Cerebellar cortex (tissue), 1 donor: ENCODE data around the gene NDRG3.
"Not testable (repeated sequence)": the region's sequence is repeated elsewhere in the genome, so short reads cannot be mapped to it uniquely, and the experiment has no call there.

ENCODE experiments used
- DNase-seq: peaks from one replicate; pipeline ENCODE4 v3.0.0-alpha.2; 2015; ENCODE audit warnings: low spot score

The NDRG3 gene

DNA sequence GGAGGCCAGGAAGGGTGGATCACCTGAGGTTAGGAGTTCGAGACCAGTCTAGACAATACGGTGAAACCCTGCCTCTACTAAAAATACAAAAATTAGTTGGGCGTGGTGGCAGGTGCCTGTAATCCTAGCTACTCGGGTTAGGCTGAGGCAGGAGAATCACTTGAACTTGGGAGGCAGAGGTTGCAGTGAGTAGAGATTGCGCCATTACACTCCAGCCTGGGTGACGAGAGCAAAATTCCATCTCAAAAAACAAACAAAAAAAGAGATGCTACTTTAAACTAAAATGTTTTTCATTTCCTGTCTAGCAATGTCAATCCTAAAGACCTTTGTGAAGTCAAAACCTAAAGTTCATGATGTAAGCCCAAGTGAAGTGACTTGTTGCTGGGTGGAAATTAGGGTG, 14.8 kb upstream of the NDRG3 start:
- no peak for DNase-seq

DNA sequence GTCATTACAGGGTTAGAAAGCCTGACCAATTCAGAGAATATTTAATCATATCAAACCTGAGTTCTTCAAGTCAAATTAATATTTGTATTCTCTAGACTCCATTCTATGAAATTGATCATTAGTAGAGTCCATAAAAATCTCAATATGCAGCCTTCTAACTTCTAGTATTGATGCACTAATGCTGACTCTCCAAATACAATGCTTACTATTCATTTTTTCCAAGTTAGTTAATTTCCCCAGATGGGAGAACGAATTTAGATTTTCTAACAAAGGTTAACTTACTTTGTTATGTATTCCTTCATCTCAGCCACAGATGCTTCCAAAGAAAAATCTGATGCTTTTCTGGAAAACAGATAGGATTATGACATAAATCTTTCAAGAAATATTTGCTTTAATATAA, 12.4 kb upstream of the NDRG3 start:
- no peak for DNase-seq

DNA sequence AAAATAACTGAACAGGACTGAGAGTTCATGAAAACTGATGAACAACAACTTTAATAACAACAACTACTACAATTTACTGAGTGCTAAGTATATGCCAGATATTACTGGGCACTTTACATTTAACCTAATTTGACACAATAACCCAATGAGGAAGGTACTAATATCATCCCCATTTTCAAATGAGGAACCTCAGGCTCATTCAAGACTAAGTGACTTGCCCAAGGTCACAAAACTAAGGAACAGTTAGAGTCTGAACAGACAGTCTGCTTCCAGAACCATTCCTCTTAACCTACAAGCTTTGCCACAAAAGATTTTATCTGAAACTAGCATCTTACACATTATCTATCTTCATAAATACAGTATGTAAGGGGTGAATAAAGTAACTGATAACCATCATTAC, 10.6 kb upstream of the NDRG3 start:
- DNase-seq: no peak

DNA sequence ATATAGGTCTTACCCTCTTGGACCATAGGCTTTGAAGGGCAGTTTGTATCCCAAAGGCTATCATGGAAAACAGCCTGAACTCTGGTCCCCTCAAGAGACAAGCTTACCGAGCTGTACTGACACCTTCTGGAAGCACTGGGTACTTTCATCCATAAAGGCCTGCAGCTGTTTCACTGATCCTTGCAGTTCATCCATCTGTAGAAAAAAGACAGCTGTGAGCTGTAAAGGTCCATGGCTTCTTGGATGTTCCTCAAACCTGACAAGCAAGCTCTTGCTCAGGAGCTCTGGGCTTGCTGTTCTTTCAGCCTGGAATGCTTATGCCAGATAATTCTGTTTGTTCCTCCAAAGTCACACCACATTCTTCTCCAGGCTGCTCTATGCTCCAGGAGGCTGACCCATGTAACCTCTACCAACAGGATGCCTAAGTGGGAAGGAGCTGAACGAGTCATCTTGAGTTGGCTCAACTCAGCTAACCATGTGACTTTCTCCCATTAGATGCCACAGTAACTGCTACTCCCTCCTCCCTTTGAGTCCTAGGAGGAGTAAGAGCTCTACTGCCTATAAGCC, 8.8 kb upstream of the NDRG3 start:
- peak; percentile 82 for DNase-seq

DNA sequence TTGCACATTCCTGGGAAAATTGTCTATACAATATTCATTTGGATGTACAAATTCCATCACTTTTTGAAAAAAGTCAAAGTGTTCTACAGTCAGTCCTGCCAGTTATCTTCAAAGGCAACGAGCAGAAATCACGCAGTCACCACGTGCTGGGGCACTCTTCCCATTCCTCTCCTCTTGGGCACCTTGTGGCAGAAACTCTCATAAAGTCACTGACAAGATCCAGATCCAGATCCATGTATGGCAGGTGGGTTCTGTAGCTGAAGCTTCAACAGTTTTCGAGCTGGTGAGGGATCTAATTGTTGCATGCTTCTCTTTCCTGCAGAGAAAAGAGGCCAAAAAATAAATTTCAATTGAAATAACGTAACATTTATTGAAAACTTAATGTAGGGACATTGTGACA, 6.7 kb upstream of the NDRG3 start:
- DNase-seq: no peak

DNA sequence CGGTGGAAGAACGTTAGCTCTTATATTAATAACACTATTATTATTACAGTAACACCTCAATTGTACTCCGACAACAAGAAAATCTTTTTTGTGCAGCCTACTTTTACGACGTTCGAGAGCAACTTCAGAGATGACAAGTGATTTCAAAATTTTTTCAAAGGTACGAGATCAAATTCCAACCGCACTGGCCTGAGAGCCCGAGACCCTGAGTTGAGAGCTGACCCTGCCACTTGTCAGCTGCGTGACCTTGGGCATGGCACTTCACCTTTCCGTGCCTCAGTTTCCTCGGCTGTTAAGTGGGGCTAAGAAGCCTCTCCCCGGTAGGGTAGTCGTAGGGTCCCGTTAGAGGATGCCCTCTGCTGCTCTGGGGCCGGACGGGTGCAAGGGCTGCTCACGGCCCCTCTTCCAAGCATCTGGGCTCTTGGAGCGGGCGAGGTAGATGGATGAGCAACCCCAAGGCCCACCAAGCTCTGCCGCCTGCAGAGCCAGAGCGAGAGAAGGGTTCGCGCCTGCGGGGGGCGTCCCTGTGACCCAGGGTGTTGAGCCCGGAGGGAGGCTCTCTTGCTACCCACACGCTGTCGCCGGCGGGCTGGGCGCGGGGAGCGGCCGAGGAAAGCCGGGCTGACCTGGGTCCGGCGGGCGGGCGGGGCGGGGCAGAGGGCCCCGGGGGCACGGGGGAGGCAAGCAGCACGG, 510 bp downstream of the NDRG3 start:
- peak; percentile 16 for DNase-seq

DNA sequence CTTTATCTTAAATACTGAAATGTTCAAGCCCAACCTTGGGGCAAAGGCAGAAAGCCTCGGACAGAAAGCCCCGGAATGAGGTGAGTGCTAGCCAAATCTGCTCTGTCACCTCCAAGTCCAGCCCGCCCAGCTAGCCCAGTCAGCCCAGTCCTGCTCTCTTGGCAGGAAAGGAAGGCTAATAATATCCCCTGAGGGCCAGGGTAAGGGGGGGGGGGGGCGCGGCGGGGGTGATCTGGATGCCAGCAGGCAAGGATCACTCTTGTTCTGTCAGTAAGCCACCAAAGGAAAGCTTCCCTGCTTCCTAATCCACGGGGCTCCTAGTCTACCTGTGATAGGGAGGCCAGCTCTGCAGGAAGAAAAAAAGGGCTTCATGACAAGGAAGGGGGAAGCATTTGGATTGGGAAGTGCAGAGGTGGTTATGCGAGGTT, 1.1 kb downstream of the NDRG3 start:
- DNase-seq: peak; percentile 77

DNA sequence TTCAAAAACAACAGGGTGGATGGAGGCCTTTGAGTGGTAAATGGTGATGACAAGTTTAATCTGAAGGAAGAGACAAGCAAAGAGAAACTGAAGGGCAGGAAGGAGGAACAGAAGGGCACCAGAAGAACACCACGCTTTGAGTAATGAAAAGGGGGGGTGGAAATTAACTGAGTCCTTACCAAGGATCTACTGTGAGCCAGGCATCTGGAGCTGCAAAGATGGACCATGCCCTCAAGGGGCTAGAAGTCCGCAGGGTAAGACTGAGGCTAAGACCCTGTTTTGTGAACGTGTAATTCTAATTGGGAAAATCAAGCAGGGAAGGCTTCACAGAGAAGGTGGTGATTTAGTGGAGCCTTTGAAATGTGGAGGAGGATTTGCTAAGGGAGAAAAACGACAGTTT, 1.6 kb downstream of the NDRG3 start:
- no peak for DNase-seq

DNA sequence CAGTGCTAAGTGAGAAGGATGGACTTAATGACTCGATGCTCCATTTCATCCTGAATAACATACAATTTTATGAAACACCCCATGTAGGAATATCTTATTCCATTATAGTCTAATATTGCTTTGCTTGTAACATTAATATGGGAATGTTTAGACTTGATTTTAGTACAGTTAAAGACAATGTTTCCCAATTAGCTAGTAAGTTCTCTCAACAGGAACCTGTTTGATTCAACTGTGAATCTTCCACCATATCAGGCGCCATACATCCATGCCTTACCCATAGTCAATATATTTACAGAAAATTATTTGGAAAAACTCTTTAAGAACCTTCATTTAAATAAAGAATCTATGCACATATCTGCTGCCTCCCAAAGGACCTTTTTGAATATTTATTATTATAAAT, 3.3 kb downstream of the NDRG3 start:
- no peak for DNase-seq

DNA sequence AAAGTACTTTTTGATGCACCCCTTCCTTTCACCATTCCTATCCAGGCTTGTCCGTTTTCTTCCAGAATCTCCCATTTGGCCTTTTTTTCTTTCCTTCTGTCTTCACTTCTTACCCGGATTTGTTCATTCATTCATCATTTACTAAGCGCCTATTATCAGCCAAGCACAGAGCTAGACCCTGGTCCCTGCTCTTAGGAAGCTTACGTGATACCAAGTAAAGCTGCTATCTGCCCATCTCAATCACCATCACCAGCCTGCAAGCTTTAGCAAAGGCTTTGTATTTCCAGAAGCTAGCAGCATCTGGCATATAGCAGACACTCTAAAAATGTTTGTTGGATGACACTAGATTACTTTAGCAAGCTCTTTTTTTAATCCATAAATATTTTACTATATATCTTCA, 4.8 kb downstream of the NDRG3 start:
- peak; percentile 40 for DNase-seq

DNA sequence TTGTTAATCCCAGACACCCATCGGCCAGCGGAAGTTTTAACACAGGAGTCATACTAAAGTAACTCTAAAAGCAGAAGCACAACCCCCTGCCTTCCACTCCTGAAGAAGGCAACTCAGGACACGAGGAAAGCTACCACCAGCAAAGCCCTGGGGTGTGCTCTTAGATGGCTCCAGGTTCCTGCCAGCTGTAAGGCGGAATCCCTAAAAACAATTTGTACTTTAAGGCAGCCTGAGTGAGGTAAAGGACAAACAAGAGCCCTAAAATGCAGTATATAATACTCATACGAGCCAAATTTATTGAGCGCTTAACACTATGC, 8.7 kb downstream of the NDRG3 start:
- no peak for DNase-seq

DNA sequence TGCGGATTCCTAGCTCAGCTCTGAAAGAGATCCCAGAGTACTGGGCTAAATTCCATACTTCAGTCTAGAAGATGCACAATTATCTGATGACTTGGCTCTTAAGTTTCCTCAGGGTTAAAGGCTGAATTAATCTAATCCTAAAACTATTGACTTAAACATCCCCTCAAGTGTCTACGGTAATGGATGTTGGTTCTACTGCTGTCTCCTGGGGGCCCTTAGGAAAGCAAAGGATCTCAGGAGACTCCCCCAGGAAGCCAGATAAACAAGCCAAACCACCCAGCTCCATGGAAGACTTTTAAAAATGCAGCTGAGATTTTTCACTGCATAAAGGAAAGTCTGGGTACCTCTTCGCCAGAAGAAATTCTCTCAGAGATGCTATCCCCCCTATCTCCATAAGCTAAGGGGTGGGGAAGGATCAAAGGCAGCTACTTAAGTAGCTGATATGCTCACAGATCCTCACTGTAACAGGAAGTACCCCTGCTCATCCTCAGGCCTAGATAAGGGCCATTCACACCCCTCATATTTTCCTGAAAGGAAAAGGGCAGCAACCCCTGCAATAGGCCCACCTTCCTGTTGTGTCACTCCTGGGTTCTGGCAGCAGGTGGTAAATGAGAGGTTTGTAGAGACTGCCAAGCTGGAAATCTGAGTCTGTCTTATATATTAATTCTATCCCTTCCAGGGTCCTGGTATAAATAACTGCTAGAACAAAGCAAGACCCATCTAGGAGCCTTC, 9.3 kb downstream of the NDRG3 start:
- no peak for DNase-seq

DNA sequence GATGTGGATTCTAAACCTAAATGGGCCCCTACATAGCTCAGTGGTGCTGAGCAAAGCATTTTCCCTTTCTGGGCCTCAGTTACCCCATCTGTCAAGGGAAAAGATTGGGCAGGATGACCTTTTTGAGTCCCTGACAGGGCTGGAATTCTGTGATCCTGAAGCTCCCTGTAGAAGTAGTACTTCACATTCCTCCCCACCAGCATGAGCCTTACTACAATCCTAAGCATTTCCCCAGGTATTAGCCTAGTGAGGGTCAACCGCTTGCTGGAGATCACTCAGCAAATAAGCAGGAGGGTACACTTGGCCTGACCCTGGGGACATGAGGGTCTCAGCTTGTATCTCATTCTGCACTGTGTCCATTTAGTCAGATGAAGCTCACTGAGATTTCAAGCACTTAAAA, 13.4 kb downstream of the NDRG3 start:
- DNase-seq: no peak

DNA sequence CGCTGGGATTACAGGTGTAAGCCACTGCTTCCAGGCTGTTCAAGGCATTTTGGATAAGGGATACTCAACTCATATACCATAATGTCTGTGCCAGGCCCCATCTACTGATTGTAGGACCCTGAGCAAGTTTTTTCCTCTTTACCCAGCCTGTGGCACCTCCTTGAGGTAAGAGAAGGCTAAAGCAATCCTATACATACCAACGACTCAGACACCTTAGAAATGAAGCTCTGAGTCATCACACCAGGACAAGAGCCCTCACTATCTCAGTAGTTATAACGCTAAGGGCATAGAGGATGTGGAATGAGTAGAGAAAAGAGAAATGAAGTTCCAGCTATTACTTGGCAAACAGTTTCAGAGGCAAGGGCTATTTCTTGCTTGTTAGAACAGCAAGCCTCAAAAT, 16.9 kb downstream of the NDRG3 start:
- DNase-seq: no peak

DNA sequence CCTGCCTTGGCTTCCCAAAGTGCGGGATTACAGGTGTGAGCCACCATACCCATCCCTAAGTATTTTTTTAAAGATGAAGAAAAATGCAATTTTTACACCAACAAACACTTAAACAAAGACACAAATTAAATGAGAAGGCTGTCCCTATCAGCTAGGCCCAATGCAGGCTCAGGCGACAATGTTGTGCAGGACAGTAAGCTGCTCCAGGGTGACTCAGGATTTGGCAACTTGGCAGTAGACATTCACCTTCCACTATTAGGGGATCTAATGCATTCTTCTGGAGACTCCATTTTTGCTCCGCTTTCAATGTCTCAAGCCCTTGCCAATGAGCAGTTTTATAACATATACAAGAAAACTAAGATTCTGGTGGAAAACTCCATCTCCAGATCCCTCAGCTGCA, 19.7 kb downstream of the NDRG3 start:
- DNase-seq: no peak

DNA sequence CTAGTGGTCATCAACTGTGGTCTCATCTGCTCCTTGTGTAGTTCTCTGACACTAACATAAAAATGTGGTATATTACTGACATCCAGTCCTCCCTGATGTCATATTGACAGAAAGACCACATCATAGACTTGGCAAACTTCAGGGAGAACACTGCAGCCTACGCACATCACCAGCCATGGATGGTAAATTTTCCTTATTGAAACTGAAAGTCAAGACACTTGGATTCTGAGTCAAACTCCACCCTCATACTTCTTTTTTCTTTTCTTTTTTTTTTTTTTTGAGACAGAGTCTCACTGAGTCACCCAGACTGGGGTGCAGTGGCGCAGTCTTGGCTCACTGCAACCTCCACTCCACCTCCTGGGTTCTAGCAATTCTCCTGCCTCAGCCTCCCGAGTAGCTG, 25.4 kb downstream of the NDRG3 start:
- DNase-seq: no peak

DNA sequence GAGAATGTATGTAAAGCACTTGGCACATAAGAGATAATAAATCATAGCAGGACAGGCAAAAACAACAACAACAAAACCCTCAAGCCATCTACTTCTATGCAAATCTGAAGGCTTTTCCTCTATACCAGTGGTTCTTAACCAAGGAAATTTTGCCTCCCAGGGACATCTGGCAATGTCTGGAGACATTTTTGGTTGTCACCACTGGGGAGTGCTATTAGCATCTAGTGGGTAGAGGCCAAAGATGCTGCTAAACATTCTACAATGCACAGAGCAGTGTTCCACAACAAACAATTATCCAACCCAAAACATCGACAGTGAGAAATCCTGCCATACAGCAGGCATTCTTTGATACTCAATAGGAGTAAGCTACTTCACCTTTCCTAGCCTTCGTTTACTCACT, 28.2 kb downstream of the NDRG3 start:
- DNase-seq: peak; percentile 71

DNA sequence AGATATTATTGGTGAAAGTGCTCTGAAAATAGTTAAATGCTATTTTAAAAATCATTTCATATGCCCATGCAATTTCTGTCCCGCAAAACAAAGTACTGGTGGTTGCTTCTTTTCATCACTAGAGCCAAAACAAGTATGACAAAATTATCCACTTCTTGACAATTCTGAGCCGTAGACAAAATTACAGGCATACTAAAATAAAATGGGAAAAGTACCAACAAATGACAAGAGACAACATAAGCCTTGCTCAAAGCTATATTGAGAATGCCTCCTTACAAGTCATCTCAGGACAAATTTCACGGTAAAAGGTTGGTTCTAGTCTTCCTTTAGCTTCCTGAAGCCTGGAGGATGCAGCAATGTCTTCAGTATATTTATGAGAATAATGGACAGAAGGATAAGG, 28.9 kb downstream of the NDRG3 start:
- no peak for DNase-seq

DNA sequence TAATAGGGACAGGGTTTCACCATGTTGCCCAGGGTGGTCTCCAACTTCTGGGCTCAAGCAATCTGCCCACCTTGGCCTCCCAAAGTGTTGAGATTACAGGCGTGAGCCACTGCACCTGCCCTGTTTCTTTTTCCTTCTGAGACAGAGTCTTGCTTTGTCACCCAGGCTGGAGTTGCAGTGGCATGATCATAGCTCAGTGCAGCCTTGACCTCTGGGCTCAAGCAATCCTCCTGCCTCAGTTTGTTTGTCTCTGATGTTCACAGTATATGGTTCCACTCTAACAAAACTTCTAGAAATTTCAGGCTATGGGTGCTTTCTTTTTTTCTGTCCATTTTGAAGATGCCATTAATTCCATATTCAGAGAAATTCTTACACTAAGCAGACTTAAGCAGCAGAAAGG, 33.1 kb downstream of the NDRG3 start:
- no peak for DNase-seq

DNA sequence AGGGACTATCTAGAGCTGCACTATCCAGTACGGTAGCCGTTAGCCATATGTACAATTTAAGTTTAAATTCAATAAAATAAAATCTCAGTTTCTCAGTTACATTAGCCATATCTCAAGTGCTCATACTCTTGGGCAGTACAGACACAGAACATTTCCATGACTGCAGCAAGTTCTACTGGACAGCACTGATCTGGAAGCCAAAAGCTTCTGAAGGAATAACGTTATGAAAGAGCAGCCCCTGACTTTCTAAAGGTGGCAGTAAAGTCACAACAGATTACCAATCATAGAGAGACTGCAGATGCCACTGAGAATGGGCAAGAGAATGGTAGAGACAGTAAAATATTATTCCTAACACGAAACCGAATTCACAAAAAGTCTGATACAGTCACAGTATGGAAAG, 36.8 kb downstream of the NDRG3 start:
- DNase-seq: peak; percentile 22

DNA sequence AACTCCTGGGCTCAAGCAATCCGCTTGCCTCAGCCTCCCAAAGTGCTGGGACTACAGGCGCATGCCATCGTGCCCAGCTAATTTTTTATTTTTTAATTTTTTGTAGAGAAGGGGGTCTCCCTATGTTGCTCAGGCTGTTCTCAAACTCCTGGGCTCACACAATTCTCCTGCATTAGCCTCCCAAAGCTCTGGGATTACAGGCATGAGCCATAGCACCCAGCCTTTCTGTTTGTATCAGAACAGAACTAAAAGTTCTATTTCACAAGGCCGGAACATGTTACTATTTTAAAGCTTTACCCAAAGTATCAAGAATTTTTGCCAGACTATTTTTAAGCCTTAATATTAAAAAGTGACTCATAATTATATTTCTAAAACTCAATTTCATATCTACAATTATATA, 42.4 kb downstream of the NDRG3 start:
- no peak for DNase-seq

DNA sequence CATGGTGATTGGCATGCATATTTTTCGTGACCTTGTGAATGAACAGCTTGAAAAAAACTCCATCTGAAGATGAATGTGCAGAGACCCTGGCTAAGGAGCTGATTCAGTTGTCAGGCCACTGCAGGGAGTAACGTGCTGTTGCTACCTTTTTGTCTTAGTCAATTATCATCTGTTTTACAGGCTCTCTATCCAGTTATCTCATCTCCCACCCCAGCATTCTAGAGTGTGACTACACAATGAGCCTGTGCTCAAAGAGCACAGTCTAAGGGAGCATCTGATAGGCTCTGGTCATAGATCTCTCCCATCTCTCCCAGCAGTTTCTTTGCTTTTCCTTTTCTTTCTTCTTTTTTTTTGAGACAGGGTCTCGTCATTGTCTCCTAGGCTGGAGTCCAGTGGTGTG, 45.5 kb downstream of the NDRG3 start:
- DNase-seq: no peak

DNA sequence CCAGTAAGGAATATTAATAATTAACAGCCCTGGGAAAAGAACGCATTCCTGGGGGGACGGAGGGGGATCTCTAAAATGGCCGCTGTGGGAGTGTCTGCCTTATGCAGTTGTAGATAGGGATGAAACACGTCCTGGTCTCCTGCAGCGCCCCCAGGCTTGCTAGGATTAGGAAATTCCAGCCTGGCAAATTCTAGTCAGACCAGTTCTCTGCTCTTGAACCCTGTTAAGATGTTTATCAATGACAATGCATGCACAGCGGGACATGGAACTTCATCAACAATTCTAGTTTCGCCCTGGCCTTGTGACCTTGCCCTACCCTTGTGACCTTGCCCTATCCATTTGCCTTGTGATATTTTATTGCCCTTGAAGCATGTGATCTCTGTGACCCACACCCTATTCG, 50.4 kb downstream of the NDRG3 start:
- DNase-seq: not testable (repeated sequence)

DNA sequence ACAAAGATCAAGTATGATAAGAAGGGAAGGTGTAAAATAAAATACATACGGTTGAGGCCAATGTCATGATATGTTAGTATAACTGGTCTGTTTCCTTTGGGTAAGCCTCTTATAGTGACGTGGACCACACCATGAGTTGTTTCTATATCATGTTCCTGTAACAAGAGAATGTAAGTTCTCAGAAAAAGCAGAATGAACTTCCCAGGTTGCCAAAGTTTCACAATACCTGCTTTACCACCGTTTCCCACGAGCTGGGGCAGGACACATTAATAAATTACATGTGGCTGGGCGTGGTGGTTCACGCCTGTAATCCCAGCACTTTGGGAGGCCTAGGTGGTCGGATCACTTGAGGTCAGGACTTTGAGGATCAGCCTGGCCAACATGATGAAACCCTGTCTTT, 57.3 kb downstream of the NDRG3 start:
- DNase-seq: no peak
